ENCODE results near the gene GDPGP1. TPM values are rescaled to one million over a fixed set of nuclear protein-coding genes. Genes with fewer than 3 reads are reported as not detected.

GDPGP1 gene
- total and polyA plus RNA-seq, 2 donors = 2.5 to 5.0 TPM

- H3K36me3 ChIP-seq (ENCODE audit: control insufficient read depth in 2 of 2, insufficient read depth in 2 of 2, low read length in 1 of 2) = peaks cover 47 to 56% of the 10 kb centered on the region in 2 donors
- no peak overlapping the region for H3K27ac ChIP-seq (ENCODE audit: low read depth in 1 of 2, low read length in 1 of 2)
- H3K4me3 ChIP-seq (ENCODE audit: low read length in 2 of 2) = no peak overlapping the region
- WGBS = 85% methylated on average over 14 of the region's 14 CpGs
- H3K27me3 ChIP-seq (ENCODE audit: control insufficient read depth in 2 of 2, insufficient read depth in 1 of 2, low read length in 1 of 2) = no peaks in the 10 kb centered on the region
- peaks cover 0 to 22% of the 10 kb centered on the region in 2 donors for H3K4me1 ChIP-seq (ENCODE audit: control insufficient read depth in 2 of 2, insufficient read depth in 2 of 2, low read length in 2 of 2)
- peak in 1 of 9 donors; percentile 43 for DNase-seq (ENCODE audit: low read depth in 6 of 9, low spot score in 9 of 9)
- H3K9me3 ChIP-seq (ENCODE audit: control insufficient read depth in 2 of 2, insufficient read depth in 1 of 2, low read length in 1 of 2) = no peaks in the 10 kb centered on the region
Measured at GRCh38 chr15:90221246-90221900, 12.6 kb upstream of the GDPGP1 start.

GRCh38 chr15:90222547-90222946, 11.5 kb upstream of the GDPGP1 start:
- H3K36me3 ChIP-seq (ENCODE audit: control insufficient read depth in 2 of 2, insufficient read depth in 2 of 2, low read length in 1 of 2) = peaks cover 48 to 58% of the 10 kb centered on the region in 2 donors
- no peak overlapping the region for H3K27ac ChIP-seq (ENCODE audit: low read depth in 1 of 2, low read length in 1 of 2)
- no peaks in the 10 kb centered on the region for H3K27me3 ChIP-seq (ENCODE audit: control insufficient read depth in 2 of 2, insufficient read depth in 1 of 2, low read length in 1 of 2)
- peaks cover 0 to 18% of the 10 kb centered on the region in 2 donors for H3K4me1 ChIP-seq (ENCODE audit: control insufficient read depth in 2 of 2, insufficient read depth in 2 of 2, low read length in 2 of 2)
- DNase-seq (ENCODE audit: low read depth in 6 of 9, low spot score in 9 of 9) = no peak
- H3K4me3 ChIP-seq (ENCODE audit: low read length in 2 of 2) = no peak overlapping the region
- 98% methylated on average over 2 of the region's 2 CpGs for WGBS
- H3K9me3 ChIP-seq (ENCODE audit: control insufficient read depth in 2 of 2, insufficient read depth in 1 of 2, low read length in 1 of 2) = no peaks in the 10 kb centered on the region

GRCh38 chr15:90223441-90224165, 10.4 kb upstream of the GDPGP1 start:
- H3K36me3 ChIP-seq (ENCODE audit: control insufficient read depth in 2 of 2, insufficient read depth in 2 of 2, low read length in 1 of 2) = peaks cover 52 to 60% of the 10 kb centered on the region in 2 donors
- H3K9me3 ChIP-seq (ENCODE audit: control insufficient read depth in 2 of 2, insufficient read depth in 1 of 2, low read length in 1 of 2) = peaks cover 0 to 4% of the 10 kb centered on the region in 2 donors
- H3K27me3 ChIP-seq (ENCODE audit: control insufficient read depth in 2 of 2, insufficient read depth in 1 of 2, low read length in 1 of 2) = no peaks in the 10 kb centered on the region
- H3K4me3 ChIP-seq (ENCODE audit: low read length in 2 of 2) = no peak overlapping the region
- peaks cover 0 to 10% of the 10 kb centered on the region in 2 donors for H3K4me1 ChIP-seq (ENCODE audit: control insufficient read depth in 2 of 2, insufficient read depth in 2 of 2, low read length in 2 of 2)
- WGBS = 98% methylated on average over 22 of the region's 22 CpGs
- H3K27ac ChIP-seq (ENCODE audit: low read depth in 1 of 2, low read length in 1 of 2) = no peak overlapping the region
- no peak for DNase-seq (ENCODE audit: low read depth in 6 of 9, low spot score in 9 of 9)

GRCh38 chr15:90225047-90225446, 9.0 kb upstream of the GDPGP1 start:
- Histone ChIP-seq H3K36me3 (ENCODE audit: control insufficient read depth in 2 of 2, insufficient read depth in 2 of 2, low read length in 1 of 2) (peaks cover 67 to 71% of the 10 kb centered on the region in 2 donors), H3K4me1 (ENCODE audit: control insufficient read depth in 2 of 2, insufficient read depth in 2 of 2, low read length in 2 of 2) (peaks cover under 1 to 2% of the 10 kb centered on the region in 2 donors), H3K27me3 (ENCODE audit: control insufficient read depth in 2 of 2, insufficient read depth in 1 of 2, low read length in 1 of 2) (no peaks in the 10 kb centered on the region), H3K4me3 (ENCODE audit: low read length in 2 of 2) (no peak overlapping the region), H3K9me3 (ENCODE audit: control insufficient read depth in 2 of 2, insufficient read depth in 1 of 2, low read length in 1 of 2) (peaks cover 0 to 4% of the 10 kb centered on the region in 2 donors), H3K27ac (ENCODE audit: low read depth in 1 of 2, low read length in 1 of 2) (no peak overlapping the region)
- WGBS = 98% methylated on average over 17 of the region's 17 CpGs
- DNase-seq (ENCODE audit: low read depth in 6 of 9, low spot score in 9 of 9) = no peak

- Histone ChIP-seq H3K4me3 (ENCODE audit: low read length in 2 of 2) (no peak overlapping the region), H3K36me3 (ENCODE audit: control insufficient read depth in 2 of 2, insufficient read depth in 2 of 2, low read length in 1 of 2) (peaks cover 69 to 78% of the 10 kb centered on the region in 2 donors), H3K27ac (ENCODE audit: low read depth in 1 of 2, low read length in 1 of 2) (no peak overlapping the region), H3K9me3 (ENCODE audit: control insufficient read depth in 2 of 2, insufficient read depth in 1 of 2, low read length in 1 of 2) (peaks cover 0 to 4% of the 10 kb centered on the region in 2 donors), H3K27me3 (ENCODE audit: control insufficient read depth in 2 of 2, insufficient read depth in 1 of 2, low read length in 1 of 2) (no peaks in the 10 kb centered on the region), H3K4me1 (ENCODE audit: control insufficient read depth in 2 of 2, insufficient read depth in 2 of 2, low read length in 2 of 2) (peaks cover 6 to 8% of the 10 kb centered on the region in 2 donors)
- WGBS = 95% methylated on average over 18 of the region's 18 CpGs
- no peak for DNase-seq (ENCODE audit: low read depth in 6 of 9, low spot score in 9 of 9)
Measured at GRCh38 chr15:90225504-90226234, 8.3 kb upstream of the GDPGP1 start.

- H3K4me3 ChIP-seq (ENCODE audit: low read length in 2 of 2) = no peak overlapping the region
- no peak overlapping the region for H3K27ac ChIP-seq (ENCODE audit: low read depth in 1 of 2, low read length in 1 of 2)
- H3K9me3 ChIP-seq (ENCODE audit: control insufficient read depth in 2 of 2, insufficient read depth in 1 of 2, low read length in 1 of 2) = peaks cover 0 to 4% of the 10 kb centered on the region in 2 donors
- H3K36me3 ChIP-seq (ENCODE audit: control insufficient read depth in 2 of 2, insufficient read depth in 2 of 2, low read length in 1 of 2) = peaks cover 62 to 76% of the 10 kb centered on the region in 2 donors
- WGBS = over 99% methylated on average over 7 of the region's 7 CpGs
- no peaks in the 10 kb centered on the region for H3K27me3 ChIP-seq (ENCODE audit: control insufficient read depth in 2 of 2, insufficient read depth in 1 of 2, low read length in 1 of 2)
- H3K4me1 ChIP-seq (ENCODE audit: control insufficient read depth in 2 of 2, insufficient read depth in 2 of 2, low read length in 2 of 2) = peaks cover 20 to 25% of the 10 kb centered on the region in 2 donors
- DNase-seq (ENCODE audit: low read depth in 6 of 9, low spot score in 9 of 9) = no peak
Measured at GRCh38 chr15:90227336-90227735, 6.7 kb upstream of the GDPGP1 start.

GRCh38 chr15:90227816-90228772, 5.9 kb upstream of the GDPGP1 start:
- H3K9me3 ChIP-seq (ENCODE audit: control insufficient read depth in 2 of 2, insufficient read depth in 1 of 2, low read length in 1 of 2) = peaks cover 0 to 4% of the 10 kb centered on the region in 2 donors
- DNase-seq (ENCODE audit: low read depth in 6 of 9, low spot score in 9 of 9) = no peak
- no peak overlapping the region for H3K4me3 ChIP-seq (ENCODE audit: low read length in 2 of 2)
- no peak overlapping the region for H3K27ac ChIP-seq (ENCODE audit: low read depth in 1 of 2, low read length in 1 of 2)
- peaks cover 23 to 33% of the 10 kb centered on the region in 2 donors for H3K4me1 ChIP-seq (ENCODE audit: control insufficient read depth in 2 of 2, insufficient read depth in 2 of 2, low read length in 2 of 2)
- H3K27me3 ChIP-seq (ENCODE audit: control insufficient read depth in 2 of 2, insufficient read depth in 1 of 2, low read length in 1 of 2) = no peaks in the 10 kb centered on the region
- H3K36me3 ChIP-seq (ENCODE audit: control insufficient read depth in 2 of 2, insufficient read depth in 2 of 2, low read length in 1 of 2) = peaks cover 62 to 69% of the 10 kb centered on the region in 2 donors
- 96% methylated on average over 38 of the region's 38 CpGs for WGBS

- Histone ChIP-seq H3K27me3 (ENCODE audit: control insufficient read depth in 2 of 2, insufficient read depth in 1 of 2, low read length in 1 of 2) (no peaks in the 10 kb centered on the region), H3K36me3 (ENCODE audit: control insufficient read depth in 2 of 2, insufficient read depth in 2 of 2, low read length in 1 of 2) (peaks cover 53 to 61% of the 10 kb centered on the region in 2 donors), H3K4me3 (ENCODE audit: low read length in 2 of 2) (no peak overlapping the region), H3K4me1 (ENCODE audit: control insufficient read depth in 2 of 2, insufficient read depth in 2 of 2, low read length in 2 of 2) (peaks cover 23 to 35% of the 10 kb centered on the region in 2 donors), H3K27ac (ENCODE audit: low read depth in 1 of 2, low read length in 1 of 2) (no peak overlapping the region), H3K9me3 (ENCODE audit: control insufficient read depth in 2 of 2, insufficient read depth in 1 of 2, low read length in 1 of 2) (peaks cover 2 to 4% of the 10 kb centered on the region in 2 donors)
- DNase-seq (ENCODE audit: low read depth in 6 of 9, low spot score in 9 of 9) = no peak
- 99% methylated on average over 15 of the region's 15 CpGs for WGBS
Measured at GRCh38 chr15:90228960-90229359, 5.0 kb upstream of the GDPGP1 start.

All from thymus (tissue), 11 donors.